CD1c-positive myeloid dendritic cell (primary cell): ENCODE data around the gene ZBTB46.
"Not testable (repeated sequence)": the region's sequence is repeated elsewhere in the genome, so short reads cannot be mapped to it uniquely, and the experiment has no call there.

Experiments used
- DNase-seq: peaks from one replicate; pipeline ENCODE4 v3.0.0-alpha.2; 2016; ENCODE audit errors: extremely low spot score

The ZBTB46 gene

DNA sequence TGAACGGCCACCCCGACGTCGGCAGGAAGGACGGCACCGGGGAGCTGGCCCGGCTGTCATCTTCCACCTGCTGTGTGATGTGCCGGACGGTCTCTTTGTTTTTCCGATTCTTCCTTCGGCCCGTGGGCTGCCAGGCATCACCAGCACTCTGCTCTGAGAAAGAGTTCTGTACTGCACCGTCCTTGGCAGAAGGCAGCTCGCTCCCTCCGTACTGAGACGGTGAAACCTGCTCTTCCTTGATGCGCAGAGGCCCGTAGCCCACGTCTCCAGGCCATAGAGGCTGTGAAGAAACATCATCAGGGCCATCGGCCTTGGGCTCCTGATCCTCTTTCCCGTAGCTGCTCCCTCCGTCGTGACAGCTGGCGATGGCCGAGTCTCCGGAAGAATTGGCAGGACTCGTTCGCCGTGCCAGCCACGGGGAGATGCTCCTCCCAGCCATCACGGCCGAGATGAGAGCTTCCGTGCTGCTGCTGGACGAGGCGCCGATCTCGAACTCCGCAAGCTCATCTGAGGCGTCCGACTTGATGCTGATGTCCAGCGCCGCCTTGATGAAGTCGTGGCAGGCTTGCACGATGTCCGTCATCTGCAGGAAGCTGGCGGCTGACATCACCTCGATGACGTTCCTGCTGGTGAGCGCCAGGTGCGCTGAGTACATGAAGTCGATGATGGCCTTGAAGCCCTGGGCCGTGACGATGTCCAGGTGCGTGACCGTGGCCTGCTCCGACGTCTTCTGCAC, 41.1 kb downstream of the ZBTB46 start:
- DNase-seq = no peak

DNA sequence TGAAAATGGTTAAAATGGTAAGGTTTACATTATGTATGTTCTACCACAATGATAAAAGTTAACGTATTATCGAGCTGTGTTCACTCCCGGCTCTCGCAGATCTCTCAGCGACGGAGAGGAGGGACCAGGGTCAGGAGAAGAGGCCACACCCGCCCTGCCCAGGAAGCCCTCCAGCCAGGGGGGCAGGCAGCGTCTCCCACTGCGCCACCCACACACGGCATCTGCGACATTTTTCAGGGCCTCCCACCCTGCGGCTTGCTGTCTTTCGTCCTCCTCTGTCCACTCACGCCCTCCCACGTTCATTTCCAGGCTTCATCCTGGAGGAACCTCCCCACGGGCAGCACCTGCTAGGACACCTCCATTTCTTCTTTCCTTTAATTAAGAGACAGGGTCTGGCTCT, 43.3 kb downstream of the ZBTB46 start:
- DNase-seq = no peak

DNA sequence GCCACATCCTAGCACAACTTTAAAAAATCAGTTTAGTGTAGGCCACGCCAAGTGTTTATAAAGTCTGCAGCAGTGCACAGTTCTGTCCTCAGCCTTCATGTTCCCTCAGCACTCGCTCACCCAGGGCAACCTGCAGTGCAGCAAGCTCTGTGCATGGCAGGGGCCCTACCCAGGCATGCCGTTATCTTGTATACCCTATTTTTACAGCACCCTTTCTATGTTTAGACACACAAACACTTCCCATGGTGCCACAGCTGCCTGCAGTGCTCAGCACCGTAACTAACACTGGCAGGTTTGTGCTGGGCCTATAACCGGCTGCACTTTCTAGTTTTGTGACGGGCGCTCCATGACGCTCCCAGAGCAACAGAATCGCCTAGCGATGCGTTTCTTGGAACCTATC, 43.8 kb downstream of the ZBTB46 start:
- no peak for DNase-seq

DNA sequence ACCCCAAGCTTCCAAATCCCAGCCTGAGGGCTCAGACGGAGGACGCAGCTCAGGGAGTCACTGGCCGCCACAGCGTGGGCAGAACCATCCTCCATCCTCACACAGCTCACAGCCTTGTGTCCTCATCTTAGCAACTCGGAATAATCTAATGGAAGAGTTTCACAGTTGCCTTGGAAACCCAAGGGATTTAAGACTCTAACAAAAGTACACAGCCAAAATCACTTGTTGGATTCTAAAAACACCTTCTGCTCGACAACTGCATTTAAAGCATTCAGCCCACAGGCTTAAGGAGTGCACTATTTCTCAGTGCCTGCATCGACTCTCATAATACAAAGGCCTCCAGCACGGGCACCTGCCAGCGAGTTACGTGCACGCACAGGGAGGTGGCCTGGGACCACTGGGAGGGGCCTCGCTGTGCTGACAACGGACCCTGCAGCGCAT, 45.4 kb downstream of the ZBTB46 start:
- no peak for DNase-seq

DNA sequence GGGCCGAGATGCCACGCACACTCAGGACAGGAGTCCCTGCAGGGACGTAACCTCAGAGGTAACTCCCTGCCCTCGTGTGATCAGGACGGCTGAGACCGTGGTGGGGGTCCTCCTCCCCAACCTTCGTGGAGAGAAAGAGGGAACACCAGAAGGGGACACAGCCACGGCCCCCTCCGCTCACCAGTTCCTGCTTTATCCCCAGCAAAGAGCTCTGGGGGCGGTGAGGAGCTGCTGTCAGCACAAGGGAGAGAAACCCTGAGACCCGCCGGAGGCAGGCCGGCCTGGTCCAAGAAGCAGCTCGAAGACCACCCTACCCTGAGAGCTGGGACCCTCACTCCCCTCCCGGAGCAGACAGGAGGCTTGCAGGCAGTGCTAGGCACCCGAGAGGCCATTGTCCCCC, 47.1 kb downstream of the ZBTB46 start:
- DNase-seq = no peak

DNA sequence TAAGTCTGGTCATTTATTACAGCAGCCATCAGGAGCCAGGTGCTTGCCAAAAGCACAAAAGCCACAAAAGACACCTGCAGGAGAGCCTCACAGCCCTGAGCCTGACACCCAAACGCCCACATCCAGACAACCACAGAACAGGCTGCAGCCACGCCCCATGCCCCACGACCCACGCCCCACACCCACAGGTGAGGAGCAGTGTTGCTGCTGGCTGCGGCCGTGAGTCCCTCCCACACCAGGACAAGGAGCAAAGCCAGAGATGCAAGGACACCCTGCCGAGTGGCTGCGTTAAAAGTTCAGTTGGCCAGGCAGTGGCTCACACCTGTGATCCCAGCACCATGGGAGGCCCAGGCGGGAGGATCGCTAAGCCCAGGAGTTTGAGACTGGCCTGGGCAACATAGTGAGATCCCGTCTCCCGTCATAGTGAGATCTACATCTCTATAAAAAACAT, 48.5 kb downstream of the ZBTB46 start:
- DNase-seq = no peak

DNA sequence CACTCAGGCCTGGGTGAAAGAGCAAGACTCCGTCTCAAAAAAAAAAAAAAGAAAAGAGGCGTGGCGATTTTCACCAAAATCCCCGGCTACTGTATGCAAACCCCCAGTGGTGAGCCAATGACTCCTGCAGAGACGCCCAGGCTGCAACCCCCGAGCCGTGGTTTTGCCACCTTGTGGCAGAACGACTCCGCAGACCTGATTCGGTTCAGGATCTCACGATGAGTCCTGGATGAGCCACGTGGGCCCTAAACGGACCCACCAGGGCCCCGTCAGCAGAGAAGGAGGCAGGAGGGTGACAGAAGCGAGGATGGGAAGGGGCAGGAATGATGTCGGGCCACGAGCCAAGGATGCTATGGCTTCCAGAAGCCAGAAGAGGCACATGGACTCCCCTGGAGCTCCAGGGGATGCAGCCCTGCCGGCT, 49.0 kb downstream of the ZBTB46 start:
- DNase-seq = no peak

DNA sequence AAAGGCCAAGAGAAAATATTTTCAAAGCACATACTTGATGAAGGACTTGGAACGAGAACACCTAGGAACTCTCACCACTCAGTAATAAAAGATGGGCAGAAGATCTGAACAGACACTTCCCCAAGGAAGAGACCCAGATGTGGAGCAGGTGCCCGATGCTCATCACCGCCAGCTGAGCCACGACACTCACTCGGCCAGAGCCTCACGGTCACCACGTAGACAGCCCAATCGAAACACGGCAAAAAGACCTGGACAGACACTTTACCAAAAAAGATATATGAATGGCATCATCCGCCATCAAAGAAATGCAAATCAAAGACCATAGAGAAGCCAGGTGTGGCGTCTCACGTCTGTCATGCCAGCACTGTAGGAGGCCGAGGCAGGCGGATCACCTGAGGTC, 49.9 kb downstream of the ZBTB46 start:
- DNase-seq = no peak

DNA sequence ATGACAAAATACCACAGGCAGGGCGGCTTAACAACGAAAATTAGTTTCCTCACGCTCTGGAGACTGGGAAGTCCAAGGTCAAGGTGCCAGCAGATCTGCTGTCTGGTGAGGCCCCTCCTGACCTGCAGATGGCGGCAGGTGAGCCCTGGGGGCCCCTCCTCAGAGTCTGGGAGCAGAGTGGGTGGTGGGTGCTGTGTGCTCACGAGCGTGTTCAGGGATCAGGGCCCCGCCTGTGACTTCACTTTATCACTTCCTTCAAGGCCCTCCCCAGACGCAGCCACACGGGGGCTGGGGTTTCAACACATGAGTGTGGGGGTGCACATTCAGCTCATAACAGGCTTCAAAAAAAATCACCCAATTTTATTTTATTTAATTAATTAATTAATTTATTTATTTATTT, 52.2 kb downstream of the ZBTB46 start:
- DNase-seq = peak; percentile 13

DNA sequence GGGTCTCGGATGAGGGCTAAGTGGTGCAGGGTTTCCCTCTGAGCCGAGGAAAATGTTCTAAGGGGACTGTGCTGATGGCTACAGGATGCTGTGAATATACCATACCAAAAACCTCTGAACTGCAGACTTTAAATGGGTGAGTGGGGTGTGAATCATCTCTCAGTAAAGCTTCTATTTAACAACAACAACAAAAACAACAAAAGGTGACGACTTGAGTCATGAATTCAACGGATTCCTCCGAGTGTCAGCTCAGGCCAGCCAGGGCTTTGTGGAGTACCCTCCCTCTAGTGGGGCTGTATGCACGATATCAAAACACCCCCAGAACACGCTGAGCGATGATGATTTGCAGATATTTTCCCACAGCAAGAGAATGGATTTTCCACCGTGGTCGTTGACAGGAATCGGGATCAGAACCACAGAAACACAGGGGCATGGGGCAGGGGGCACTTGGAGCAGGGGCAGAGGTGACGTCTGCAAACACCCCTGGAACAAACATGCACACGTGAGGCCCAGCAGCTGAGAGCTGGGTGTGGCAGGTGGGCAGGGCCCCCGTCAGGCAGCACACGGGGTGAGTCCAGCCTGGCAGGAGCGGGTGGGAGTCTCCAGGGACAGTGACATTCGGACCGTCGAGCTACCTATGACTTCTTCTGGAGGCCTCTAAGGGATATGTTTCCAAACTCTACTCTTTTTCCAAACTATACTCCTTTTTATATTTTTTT, 52.9 kb downstream of the ZBTB46 start:
- DNase-seq = no peak

DNA sequence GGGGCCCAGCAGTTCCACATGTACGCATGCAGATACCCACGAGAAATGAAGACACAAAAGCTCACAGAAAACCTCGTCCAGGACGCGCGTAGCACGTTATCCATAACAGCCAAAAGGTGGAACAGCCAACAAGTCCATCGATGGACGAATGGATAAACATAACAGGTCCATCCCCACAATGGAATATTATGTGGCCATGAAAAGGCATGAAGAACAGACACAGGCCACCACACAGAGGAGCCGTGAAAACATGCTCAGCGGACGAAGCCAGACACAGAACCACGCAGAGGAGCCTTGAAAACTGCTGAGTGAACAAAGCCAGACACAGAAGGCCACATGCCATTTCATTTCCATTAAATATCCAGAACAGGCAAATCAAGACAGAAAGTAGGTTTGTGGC, 53.5 kb downstream of the ZBTB46 start:
- no peak for DNase-seq

DNA sequence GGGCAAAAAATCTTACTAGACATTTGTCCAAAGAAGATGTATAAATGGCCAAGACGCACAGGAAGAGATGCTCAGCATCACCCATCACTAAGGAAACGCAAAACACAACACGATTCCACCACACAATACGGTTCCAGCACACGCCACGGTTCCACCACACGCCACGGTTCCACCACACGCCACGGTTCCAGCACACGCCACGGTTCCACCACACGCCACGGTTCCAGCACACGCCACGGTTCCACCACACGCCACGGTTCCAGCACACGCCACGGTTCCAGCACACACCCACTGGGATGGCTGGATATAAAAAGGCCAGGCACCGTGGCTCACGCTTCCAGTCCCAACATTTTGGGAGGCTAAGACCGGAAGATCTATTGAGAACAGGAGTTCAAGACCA, 54.2 kb downstream of the ZBTB46 start:
- DNase-seq = not testable (repeated sequence)

DNA sequence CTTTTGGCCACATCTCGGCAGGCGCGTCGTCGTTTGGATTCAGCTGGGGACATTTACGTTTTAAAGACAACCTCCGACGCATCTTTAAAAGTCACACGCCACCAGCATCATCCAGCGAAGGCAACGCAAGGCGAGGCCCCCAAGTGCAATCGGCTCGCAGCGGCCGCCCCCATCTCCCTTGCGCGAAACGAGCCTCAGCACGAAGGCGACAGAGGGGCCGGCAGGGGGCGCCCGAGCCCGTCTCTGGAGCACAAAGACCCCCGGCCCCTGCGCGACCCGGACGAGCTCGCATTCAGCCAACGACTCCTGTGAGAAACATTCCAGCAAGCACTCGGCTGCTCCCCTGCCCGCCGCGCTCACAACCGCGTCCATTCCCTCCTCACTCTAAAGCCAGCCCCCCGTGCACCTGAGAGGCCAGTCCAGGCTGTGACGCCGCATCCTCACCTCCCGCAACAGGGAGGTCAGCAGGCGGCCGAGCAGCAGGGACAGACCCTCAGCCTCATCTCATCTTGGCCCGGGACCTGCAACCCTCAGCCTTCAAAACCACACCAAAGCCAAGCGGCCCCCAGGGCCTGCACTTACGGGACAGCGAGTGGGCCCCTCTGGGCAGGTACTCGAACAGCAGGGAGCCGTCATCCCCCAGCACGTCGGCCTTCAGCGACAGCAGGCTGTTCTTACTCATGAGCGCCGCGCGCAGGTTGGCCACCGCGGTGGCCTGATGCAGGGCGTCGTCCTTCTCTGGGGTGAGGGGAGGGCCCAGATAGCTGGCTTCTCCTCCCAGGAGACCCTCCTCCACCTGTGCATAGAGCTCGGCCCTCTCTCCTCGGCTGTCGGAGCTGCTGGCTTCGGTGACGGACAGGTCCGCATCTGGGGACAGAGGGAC, 55.7 kb downstream of the ZBTB46 start:
- no peak for DNase-seq

DNA sequence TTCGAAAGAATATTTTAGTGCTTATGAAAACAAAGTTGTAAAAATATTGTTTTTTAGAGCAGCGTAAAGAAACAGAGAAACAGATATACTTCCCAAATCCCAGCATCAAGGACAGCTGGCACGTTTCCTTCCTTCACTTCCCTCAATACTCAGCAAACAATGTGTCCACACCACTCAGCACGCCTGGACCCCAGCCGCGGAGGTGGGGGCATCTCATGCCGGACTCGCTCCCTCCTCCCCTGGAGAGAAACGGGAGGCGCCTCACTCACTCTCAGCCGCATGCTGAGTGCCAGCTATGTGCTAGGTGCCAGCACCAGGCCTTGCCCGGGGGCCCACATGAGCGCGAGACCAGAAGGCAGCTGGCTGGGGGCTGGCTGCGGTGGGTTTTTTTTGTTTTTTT, 56.8 kb downstream of the ZBTB46 start:
- no peak for DNase-seq

DNA sequence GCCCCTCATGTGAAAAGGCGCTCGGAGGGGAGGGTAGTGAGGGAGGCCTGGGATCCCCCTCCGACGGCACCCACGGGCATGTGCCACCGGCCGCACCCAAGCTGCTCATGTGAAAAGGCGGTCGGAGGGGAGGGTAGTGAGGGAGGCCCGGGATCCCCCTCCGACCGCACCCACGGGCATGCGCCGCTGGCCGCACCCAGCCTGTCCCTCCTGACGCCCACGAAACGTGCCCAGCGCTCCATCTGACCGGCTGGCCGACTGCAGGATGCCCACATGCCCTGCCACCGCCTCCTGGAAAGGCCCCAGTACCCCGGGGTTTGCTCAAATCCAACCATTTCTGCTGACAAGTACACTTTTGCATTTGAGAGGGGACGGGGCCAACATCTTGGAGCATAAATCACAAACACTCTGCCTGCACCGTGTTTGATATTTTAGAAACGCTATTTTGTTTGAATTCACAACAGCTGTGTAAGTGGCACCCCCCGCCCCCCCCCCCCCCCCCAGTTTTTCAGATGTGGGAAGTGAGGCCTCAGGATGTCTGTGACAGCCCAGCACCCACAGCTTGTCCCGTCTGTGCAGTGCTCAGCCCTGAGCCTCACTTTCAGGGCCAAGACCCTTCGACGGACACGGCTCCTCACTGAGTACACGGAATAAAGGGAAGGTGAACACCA, 57.4 kb downstream of the ZBTB46 start:
- DNase-seq = no peak

DNA sequence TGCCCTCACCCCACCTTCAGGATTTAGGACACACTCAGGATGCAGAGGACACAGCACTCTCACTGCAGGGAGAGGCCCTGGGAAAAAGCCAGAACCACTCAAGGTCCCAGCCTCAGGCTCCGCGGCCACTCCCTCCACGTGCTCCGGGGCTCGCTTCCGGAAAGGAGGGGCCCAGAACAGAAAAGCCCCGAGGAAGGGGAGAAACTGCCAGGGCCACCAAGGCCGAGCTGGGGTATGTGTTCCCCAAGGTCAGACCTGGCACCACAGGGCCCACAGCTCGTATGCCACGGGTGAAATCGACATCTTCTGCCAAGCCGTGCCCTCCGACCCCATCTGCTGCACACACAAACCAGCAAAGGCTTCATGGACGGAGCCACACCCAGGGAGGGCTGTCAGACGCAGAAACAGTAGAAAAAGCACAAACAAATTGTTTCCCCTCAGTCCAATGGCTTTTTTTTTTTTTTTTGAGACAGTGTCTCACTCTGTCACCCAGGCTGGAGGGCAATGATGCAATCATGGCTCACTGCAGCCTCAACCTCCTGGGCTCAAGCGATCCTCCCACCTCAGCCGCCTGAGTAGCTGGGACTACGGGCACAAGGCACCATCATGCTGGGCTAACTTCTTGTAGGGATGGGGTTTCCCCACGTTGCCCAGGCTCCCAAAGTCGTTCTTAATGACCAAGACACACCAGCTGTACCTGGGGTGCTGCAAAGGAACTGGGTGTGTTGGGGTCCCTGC, 58.1 kb downstream of the ZBTB46 start:
- no peak for DNase-seq

DNA sequence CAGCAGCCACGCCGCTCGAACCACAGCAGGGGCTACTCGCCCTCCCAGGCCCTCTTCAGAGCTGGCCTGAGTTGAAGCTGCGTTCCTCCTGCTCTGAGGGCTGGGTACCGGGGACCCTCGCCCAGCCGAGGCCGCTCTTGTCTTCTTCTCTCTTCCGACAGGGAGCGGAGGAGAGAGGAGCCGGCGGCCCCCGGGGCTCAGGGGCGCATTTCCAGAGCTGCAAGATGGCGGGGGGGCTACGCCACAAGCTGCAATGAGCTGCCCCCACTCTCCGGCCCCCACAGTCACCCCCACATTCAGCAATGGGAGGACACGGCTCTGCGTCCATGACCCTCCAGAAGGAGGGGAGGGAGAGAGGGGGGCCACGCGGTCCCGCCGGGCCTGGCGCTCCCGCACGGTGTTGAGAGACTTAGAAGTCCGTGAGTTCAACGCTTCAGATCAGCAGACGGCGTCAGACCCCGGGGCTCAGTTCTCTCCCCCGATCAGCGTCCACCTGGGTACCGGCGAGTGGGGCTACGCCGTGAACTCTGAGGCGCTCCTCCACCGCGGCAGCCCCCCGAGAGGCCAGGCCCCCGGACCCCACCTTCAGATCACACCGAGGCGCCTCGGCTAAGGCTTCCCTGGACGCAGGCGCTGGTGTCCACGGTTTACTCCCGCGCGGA, 59.9 kb downstream of the ZBTB46 start:
- no peak for DNase-seq

DNA sequence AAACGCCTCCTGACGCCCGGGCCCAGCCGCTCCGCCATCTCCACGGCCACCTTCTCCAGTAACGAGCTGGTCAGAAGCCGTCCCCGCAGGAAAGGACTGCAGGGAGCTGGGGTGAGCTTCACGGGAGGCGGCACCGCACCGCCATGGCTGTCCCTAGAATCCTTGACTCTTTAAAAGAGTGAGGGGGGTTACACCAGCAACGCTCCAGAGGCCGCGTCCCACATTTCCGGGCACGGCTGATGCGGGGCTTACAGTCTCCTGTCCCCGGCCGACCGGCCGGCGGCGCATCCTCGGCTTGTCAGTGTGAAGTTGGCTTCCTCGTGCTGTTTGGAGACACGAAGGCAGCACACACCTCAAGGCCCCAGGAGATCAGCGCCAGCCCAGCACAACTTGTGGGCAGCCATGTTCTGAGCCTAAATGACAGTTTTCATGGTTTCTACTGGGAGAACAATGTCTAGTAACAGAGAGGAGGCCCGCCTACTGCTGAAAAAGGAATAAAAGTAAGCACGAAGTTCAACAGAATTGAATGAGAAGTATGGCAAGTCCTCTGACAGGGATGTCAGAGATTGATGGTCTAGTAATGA, 61.1 kb downstream of the ZBTB46 start:
- DNase-seq = no peak

DNA sequence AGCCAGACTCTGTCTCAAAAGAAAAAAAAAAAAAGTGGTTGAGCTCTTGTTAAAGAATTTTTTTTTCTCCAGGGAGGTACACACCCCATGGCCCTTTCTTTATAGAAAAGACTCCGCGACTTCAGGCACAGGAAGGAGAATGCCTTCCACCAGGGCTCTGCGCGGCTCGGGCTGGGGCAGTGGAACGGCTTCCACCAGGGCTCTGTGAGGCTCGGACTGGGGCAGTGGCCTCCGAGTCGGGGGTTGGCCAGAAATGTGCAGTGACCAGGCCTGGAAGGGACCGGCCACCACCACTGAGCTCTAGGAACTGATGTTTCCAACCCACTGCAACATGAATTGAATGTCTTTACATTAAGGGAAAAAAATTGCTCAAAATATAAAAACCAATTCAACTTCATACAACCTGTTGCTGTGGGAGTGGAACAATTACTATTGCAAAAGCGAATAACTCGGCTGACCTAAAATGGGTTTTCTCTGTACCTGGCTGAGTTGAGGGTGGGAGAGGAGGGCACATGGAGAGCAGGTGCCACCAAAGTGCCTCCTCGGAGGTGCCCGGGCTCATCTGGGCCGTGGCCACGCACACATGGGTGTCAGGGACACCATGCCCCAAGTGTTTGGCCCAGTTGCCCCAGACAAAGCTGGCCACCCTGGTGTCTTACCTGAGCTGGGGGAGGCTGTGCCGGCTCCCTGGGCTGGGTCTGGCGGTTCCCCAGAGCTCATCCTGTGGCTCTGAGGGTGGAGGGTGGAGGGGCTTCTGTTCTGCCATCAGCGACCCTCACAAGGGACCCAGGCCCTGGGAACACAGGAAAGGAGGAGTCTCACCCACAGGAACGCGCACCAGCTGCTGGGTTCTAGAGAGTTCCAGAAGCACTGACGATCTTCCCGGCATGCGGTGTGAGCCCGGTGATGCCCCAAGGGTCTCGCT, 62.2 kb downstream of the ZBTB46 start:
- DNase-seq = no peak
